HepG2 (cell line): ENCODE results near the gene MAPK1. TPM values are rescaled to one million over a fixed set of nuclear protein-coding genes. Genes with fewer than 3 reads are reported as not detected.

Experiments used
- ATAC-seq: fragments of 200-7000 bp; cut with Tn5 transposase; 3 replicates; pipeline ENCODE4 v1.9.1; 2020; ENCODE audit warnings: mild to moderate bottlenecking, moderate library complexity
- BruUV-seq: library from RNA; stranded (reverse); fragments of 400-500 nt; replicated peaks from 2 replicates; lab custom pipeline; 2021; lab: Mats Ljungman, UMichigan
- CTCF ChIA-PET: fragments of 300-600 bp; formaldehyde crosslinking; extraction: SDS; loops from one replicate; lab custom pipeline; 2021; ENCODE audit warnings: low total read pairs, inconsistent platforms, low intra/inter-chr PET ratio; lab: Yijun Ruan, JAX
- POLR2A ChIA-PET: fragments of 350-600 bp; sonication (Branson Sonifier 250); formaldehyde crosslinking; loops from one replicate; lab custom pipeline; 2020; ENCODE audit warnings: antibody characterized with exemption, inconsistent platforms; lab: Yijun Ruan, JAX
- DNase-seq: peaks from one replicate; pipeline ENCODE4 v3.0.0-alpha.2; 2015; ENCODE audit warnings: low spot score
- FAIRE-seq: peaks from 3 replicates; lab custom pipeline; 2011; peaks lifted over from hg19 to GRCh38; lab: Jason Lieb, UNC
- H2AFZ ChIP-seq: one replicate; pipeline ENCODE4 v1.6.1; 2011; ENCODE audit warnings: low read length, inconsistent platforms
- H3K27ac ChIP-seq: fragments of 300-600 bp; 3 replicates; pipeline ENCODE4 v1.8.0; 2011; ENCODE audit warnings: mixed run types, mild to moderate bottlenecking, mixed read lengths, low read length, inconsistent platforms; ENCODE audit not compliant: insufficient read depth; ENCODE audit errors: extremely low read length
- H3K27me3 ChIP-seq, 2 experiments: fragments of 200-600 bp in 1 of 2; 2 replicates in 1 of 2; 3 replicates in 1 of 2; pipeline versions ENCODE4 v1.6.0 to v1.8.0; 2011; ENCODE audit warnings: low read length in 2 of 2, mild to moderate bottlenecking in 2 of 2, moderate library complexity in 2 of 2, inconsistent platforms in 1 of 2; ENCODE audit not compliant: insufficient read depth in 2 of 2, control insufficient read depth in 1 of 2
- H3K36me3 ChIP-seq, 2 experiments: fragments of 200-600 bp in 1 of 2; replicated peaks in 1 of 2; 2 replicates in 1 of 2; 3 replicates in 1 of 2; pipeline versions ENCODE4 v1.5.1 to v1.8.0; 2011; ENCODE audit warnings: low read length in 2 of 2, inconsistent platforms in 1 of 2; ENCODE audit not compliant: insufficient read depth in 2 of 2, control insufficient read depth in 1 of 2
- H3K4me1 ChIP-seq: 2 replicates; pipeline ENCODE4 v1.5.1; 2012; ENCODE audit warnings: low read length, inconsistent platforms; ENCODE audit not compliant: insufficient read depth
- H3K4me2 ChIP-seq: 2 replicates; pipeline ENCODE4 v1.6.0; 2011; ENCODE audit warnings: low read depth, low read length, inconsistent platforms
- H3K4me3 ChIP-seq, 3 experiments: fragments of 200-600 bp in 1 of 3; sonication (generic), shearing (Covaris generic) in 1 of 3; replicated peaks in 1 of 3; 2 replicates each; pipeline ENCODE4 v1.5.1; 2011 to 2016; ENCODE audit warnings: low read length in 3 of 3, inconsistent platforms in 2 of 3, low read depth in 2 of 3, mild to moderate bottlenecking in 2 of 3, control low read depth in 1 of 3, mixed read lengths in 1 of 3; ENCODE audit not compliant: insufficient read depth in 1 of 3
- H3K79me2 ChIP-seq: one replicate; pipeline ENCODE4 v1.6.1; 2011; ENCODE audit warnings: low read length, inconsistent platforms; ENCODE audit not compliant: insufficient read depth
- H3K9ac ChIP-seq: 2 replicates; pipeline ENCODE4 v1.6.0; 2011; ENCODE audit warnings: mild to moderate bottlenecking, low read depth, low read length, inconsistent platforms; ENCODE audit not compliant: insufficient read depth
- H3K9me3 ChIP-seq: 2 replicates; pipeline ENCODE4 v1.5.1; 2012; ENCODE audit warnings: mild to moderate bottlenecking, low read length
- H4K20me1 ChIP-seq: 2 replicates; pipeline ENCODE4 v1.6.0; 2011; ENCODE audit warnings: inconsistent platforms, mild to moderate bottlenecking, low read length, moderate library complexity; ENCODE audit not compliant: insufficient read depth
- GFI1 ChIP-seq: sonication (generic); formaldehyde crosslinking; IDR thresholded peaks from 2 replicates; pipeline ENCODE4 v1.5.0; 2020; ENCODE audit warnings: missing genetic modification reagents, mild to moderate bottlenecking, borderline replicate concordance
- KDM4B ChIP-seq: sonication (generic); formaldehyde crosslinking; IDR thresholded peaks from 2 replicates; pipeline ENCODE4 v1.4.0; 2020; ENCODE audit warnings: missing genetic modification reagents
- MED13 ChIP-seq: sonication (generic); formaldehyde crosslinking; IDR thresholded peaks from 2 replicates; pipeline ENCODE4 v1.5.0; 2020; ENCODE audit warnings: missing genetic modification reagents
- NR2F6 ChIP-seq, 2 experiments: IDR thresholded peaks; 2 replicates each; pipeline ENCODE4 v1.6.1; 2016; ENCODE audit warnings: antibody characterized with exemption in 1 of 2, mild to moderate bottlenecking in 1 of 2
- RXRA ChIP-seq: sonication (generic); formaldehyde crosslinking; IDR thresholded peaks from 2 replicates; pipeline ENCODE4 v1.5.1; 2020; ENCODE audit warnings: missing genetic modification reagents
- SNAPC2 ChIP-seq: sonication (generic); formaldehyde crosslinking; IDR thresholded peaks from 2 replicates; pipeline ENCODE4 v1.8.1; 2022; ENCODE audit warnings: mild to moderate bottlenecking, missing genetic modification reagents
- TP53 ChIP-seq: sonication (generic); formaldehyde crosslinking; conservative IDR thresholded peaks from 2 replicates; pipeline ENCODE4 v1.4.0; 2020; ENCODE audit warnings: missing genetic modification reagents
- UBTF ChIP-seq: sonication (generic); formaldehyde crosslinking; IDR thresholded peaks from 2 replicates; pipeline ENCODE4 v1.4.0; 2020; ENCODE audit warnings: mild to moderate bottlenecking, missing genetic modification reagents
- ZC3H13 ChIP-seq: sonication (generic); formaldehyde crosslinking; IDR thresholded peaks from 2 replicates; pipeline ENCODE4 v1.8.1; 2023; ENCODE audit warnings: mild to moderate bottlenecking, missing genetic modification reagents, moderate library complexity
- ZNF207 ChIP-seq: fragments of 450-650 bp; IDR thresholded peaks from 2 replicates; pipeline ENCODE4 v1.6.1; 2016; ENCODE audit warnings: antibody characterized with exemption, borderline replicate concordance
- ZNF292 ChIP-seq: sonication (generic); formaldehyde crosslinking; IDR thresholded peaks from 2 replicates; pipeline ENCODE4 v1.8.1; 2022; ENCODE audit warnings: mild to moderate bottlenecking, low read depth, missing genetic modification reagents, borderline replicate concordance
- ZNF34 ChIP-seq: sonication (generic); formaldehyde crosslinking; IDR thresholded peaks from 2 replicates; pipeline ENCODE4 v1.4.0; 2020; ENCODE audit warnings: mild to moderate bottlenecking, missing genetic modification reagents, borderline replicate concordance
- ZNF660 ChIP-seq: sonication (generic); formaldehyde crosslinking; IDR thresholded peaks from 2 replicates; pipeline ENCODE4 v1.5.1; 2020; ENCODE audit warnings: mild to moderate bottlenecking, low read depth, missing genetic modification reagents, borderline replicate concordance
- ZNF772 ChIP-seq: sonication (generic); formaldehyde crosslinking; IDR thresholded peaks from 2 replicates; pipeline ENCODE4 v1.5.0; 2020; ENCODE audit warnings: mild to moderate bottlenecking, missing genetic modification reagents
- ZNF780A ChIP-seq: sonication (generic); formaldehyde crosslinking; IDR thresholded peaks from 2 replicates; pipeline ENCODE4 v1.8.0; 2022; ENCODE audit warnings: mild to moderate bottlenecking, missing genetic modification reagents, moderate library complexity
- ZNF790 ChIP-seq: sonication (generic); formaldehyde crosslinking; IDR thresholded peaks from 2 replicates; pipeline ENCODE4 v1.8.0; 2022; ENCODE audit warnings: missing genetic modification reagents, mild to moderate bottlenecking, borderline replicate concordance
- ZNF878 ChIP-seq: sonication (generic); formaldehyde crosslinking; IDR thresholded peaks from 2 replicates; pipeline ENCODE4 v1.8.1; 2023; ENCODE audit warnings: mild to moderate bottlenecking, missing genetic modification reagents, moderate library complexity
- WGBS: methylation state at CpG from one replicate; pipeline ENCODE4 v1.1.6; 2017; ENCODE audit warnings: low lambda C conversion rate; 5-methylcytosine and 5-hydroxymethylcytosine counted together
- in situ Hi-C: cut with HindIII; loops from 2 replicates; pipeline ENCODE4 v1.10.0; 2017; ENCODE audit warnings: low pct_unique_long_range_greater_than_20kb; ENCODE audit not compliant: extremely low pct_ligation_motif_present
- intact Hi-C: fragments of 100-400 bp; cut with micrococcal nuclease; formaldehyde crosslinking; loops from one replicate; pipeline ENCODE4 v1.10.0; 2022; ENCODE audit not compliant: unreplicated experiment
- polyA plus RNA-seq, 8 experiments: library from polyadenylated mRNA; depleted of rRNA in 3 of 8; stranded (reverse) in 7 of 8; unstranded in 1 of 8; fragments of >200 nt; fragmentation: Illumina TruSeq in 4 of 8; extraction: Trizol in 4 of 8; gene quantifications; 2 replicates each; pipeline versions ENCODE4 v1.2.1 to v1.2.3, GENCODE V29; 2011 to 2016; ENCODE audit warnings: low read depth in 4 of 8, missing spikeins in 1 of 8, mixed read lengths in 1 of 8; ENCODE audit not compliant: insufficient read depth in 1 of 8
- total RNA-seq, 5 experiments: library from RNA; depleted of rRNA; stranded (reverse); fragments of >200 nt; fragmentation: Illumina TruSeq; extraction: Trizol; gene quantifications; 2 replicates each; pipeline ENCODE4 v1.2.3, GENCODE V29; 2016; ENCODE audit warnings: low read depth in 1 of 5
- TF ChIP-seq, protein P1 (sequence below): IDR thresholded peaks from 2 replicates; pipeline ENCODE4 v1.6.1; 2012; ENCODE audit warnings: low read depth, low read length, improper control_type of control experiment
- TF ChIP-seq, protein P2 (sequence below): sonication (generic); formaldehyde crosslinking; IDR thresholded peaks from 2 replicates; pipeline ENCODE4 v1.4.0; 2020; ENCODE audit warnings: missing genetic modification reagents

Gene MAPK1
- total and polyA plus RNA-seq, 2 of the 13 experiments (the other 11 are each of a cell fraction or from before 2014, with no cell fraction given), result 107 to 114 TPM

- TF ChIP-seq ZNF34 (CRISPR knock-in tag) (no peak), ZNF878 (CRISPR knock-in tag) (no peak)
Observed at GRCh38 chr22:21815958-21816357, 51.5 kb downstream of the MAPK1 start (continued).

GRCh38 chr22:21815357-21815756 is 52.1 kb downstream of the MAPK1 start:
- WGBS, result 91% methylated on average over 3 of the region's 3 CpGs
- H3K79me2 ChIP-seq, result peaks cover 78% of the 10 kb centered on the region
- ATAC-seq (no peak), FAIRE-seq (no peak), DNase-seq (no peak)
- peaks cover 0 to 24% of the 10 kb centered on the region in 2 experiments; a peak in 2 of 5 replicates for H3K36me3 ChIP-seq
- no peak overlapping the region for H3K4me3 ChIP-seq
- no peak overlapping the region for H3K27ac ChIP-seq
- H3K27me3 ChIP-seq, result no peaks in the 10 kb centered on the region
- H3K9ac ChIP-seq, result no peak overlapping the region
- no peaks in the 10 kb centered on the region for H3K9me3 ChIP-seq
- H4K20me1 ChIP-seq, result peaks cover 14% of the 10 kb centered on the region
- POLR2A ChIA-PET, result no interaction called here
- no peak overlapping the region for H3K4me2 ChIP-seq
- no peak overlapping the region for H2AFZ ChIP-seq
- CTCF ChIA-PET, result no interaction called here
- intact Hi-C loops, result no loop called here
- BruUV-seq, result no TSS peak
- in situ Hi-C loops, result no loop called here
- H3K4me1 ChIP-seq, result no peaks in the 10 kb centered on the region
- no peak for TF ChIP-seq UBTF (CRISPR knock-in tag)
- no peak for TF ChIP-seq ZNF772 (CRISPR knock-in tag)
- no peak for TF ChIP-seq ZNF780A
- no peak for TF ChIP-seq KDM4B (CRISPR knock-in tag)
- no peak for TF ChIP-seq GFI1 (CRISPR knock-in tag)
- TF ChIP-seq, protein P1, sequence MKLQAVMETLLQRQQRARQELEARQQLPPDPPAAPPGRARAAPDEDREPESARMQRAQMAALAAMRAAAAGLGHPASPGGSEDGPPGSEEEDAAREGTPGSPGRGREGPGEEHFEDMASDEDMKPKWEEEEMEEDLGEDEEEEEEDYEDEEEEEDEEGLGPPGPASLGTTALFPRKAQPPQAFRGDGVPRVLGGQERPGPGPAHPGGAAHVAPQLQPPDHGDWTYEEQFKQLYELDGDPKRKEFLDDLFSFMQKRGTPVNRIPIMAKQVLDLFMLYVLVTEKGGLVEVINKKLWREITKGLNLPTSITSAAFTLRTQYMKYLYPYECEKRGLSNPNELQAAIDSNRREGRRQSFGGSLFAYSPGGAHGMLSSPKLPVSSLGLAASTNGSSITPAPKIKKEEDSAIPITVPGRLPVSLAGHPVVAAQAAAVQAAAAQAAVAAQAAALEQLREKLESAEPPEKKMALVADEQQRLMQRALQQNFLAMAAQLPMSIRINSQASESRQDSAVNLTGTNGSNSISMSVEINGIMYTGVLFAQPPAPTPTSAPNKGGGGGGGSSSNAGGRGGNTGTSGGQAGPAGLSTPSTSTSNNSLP, result no peak
- TF ChIP-seq ZNF790 (CRISPR knock-in tag), result no peak
- TF ChIP-seq, protein P2, sequence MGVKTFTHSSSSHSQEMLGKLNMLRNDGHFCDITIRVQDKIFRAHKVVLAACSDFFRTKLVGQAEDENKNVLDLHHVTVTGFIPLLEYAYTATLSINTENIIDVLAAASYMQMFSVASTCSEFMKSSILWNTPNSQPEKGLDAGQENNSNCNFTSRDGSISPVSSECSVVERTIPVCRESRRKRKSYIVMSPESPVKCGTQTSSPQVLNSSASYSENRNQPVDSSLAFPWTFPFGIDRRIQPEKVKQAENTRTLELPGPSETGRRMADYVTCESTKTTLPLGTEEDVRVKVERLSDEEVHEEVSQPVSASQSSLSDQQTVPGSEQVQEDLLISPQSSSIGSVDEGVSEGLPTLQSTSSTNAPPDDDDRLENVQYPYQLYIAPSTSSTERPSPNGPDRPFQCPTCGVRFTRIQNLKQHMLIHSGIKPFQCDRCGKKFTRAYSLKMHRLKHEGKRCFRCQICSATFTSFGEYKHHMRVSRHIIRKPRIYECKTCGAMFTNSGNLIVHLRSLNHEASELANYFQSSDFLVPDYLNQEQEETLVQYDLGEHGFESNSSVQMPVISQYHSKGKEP, result no peak
- no peak for TF ChIP-seq ZC3H13 (CRISPR knock-in tag)
- TF ChIP-seq ZNF207, result no peak
- TF ChIP-seq MED13, result no peak
- no peak for TF ChIP-seq SNAPC2
- TF ChIP-seq TP53 (CRISPR knock-in tag), result no peak
- TF ChIP-seq RXRA (CRISPR knock-in tag), result no peak
- TF ChIP-seq NR2F6 (IDR thresholded peaks at IDR 0.05), result no peak
- TF ChIP-seq NR2F6 (CRISPR knock-in tag; IDR thresholded peaks at IDR 0.05), result no peak
- TF ChIP-seq ZNF660 (CRISPR knock-in tag), result no peak
- no peak for TF ChIP-seq ZNF292 (CRISPR knock-in tag)
